Pancreas (tissue), 10 donors: ENCODE measurements around the gene CHRDL2. TPM values are rescaled to one million over a fixed set of nuclear protein-coding genes. Genes with fewer than 3 reads are reported as not detected.

Source experiments
- ATAC-seq, 4 donors: fragments of 200-7000 bp; cut with Tn5 transposase; one replicate each; pipeline versions ENCODE4 v1.8.0 to v1.9.1; 2020; ENCODE audit warnings: mild to moderate bottlenecking in 4 of 4, moderate library complexity in 4 of 4
- DNase-seq, 6 donors: peaks; one replicate each; pipeline ENCODE4 v3.0.0-alpha.2; 2020
- FAIRE-seq: peaks from 2 replicates; lab custom pipeline; 2012; peaks lifted over from hg19 to GRCh38; lab: Jason Lieb, UNC
- H3K27ac ChIP-seq, 4 donors: fragments of 200-600 bp; sonication (generic); 1 replicate in 3 of 4; 2 replicates in 1 of 4; pipeline versions ENCODE4 v1.5.0 to v1.8.0; 2020
- H3K27me3 ChIP-seq, 4 donors: fragments of 200-600 bp; one replicate each; pipeline ENCODE4 v1.8.0; 2021
- H3K36me3 ChIP-seq, 3 donors: fragments of 200-600 bp; sonication (generic) in 1 of 3; one replicate each; pipeline versions ENCODE4 v1.5.0 to v1.8.0; 2020 to 2021
- H3K4me1 ChIP-seq, 3 donors: fragments of 200-600 bp; one replicate each; pipeline ENCODE4 v1.8.0; 2021
- H3K4me3 ChIP-seq, 4 donors: fragments of 200-600 bp; sonication (generic) in 2 of 4; one replicate each; pipeline versions ENCODE4 v1.5.0 to v1.8.0; 2020 to 2021
- H3K9me3 ChIP-seq, 4 donors: fragments of 200-600 bp; one replicate each; pipeline ENCODE4 v1.8.0; 2021
- WGBS, 2 donors: extraction: QIAGEN DNeasy Blood & Tissue Kit; methylation state at CpG; one replicate each; pipeline ENCODE4 v1.1.7; 2013; 5-methylcytosine and 5-hydroxymethylcytosine counted together
- intact Hi-C, 3 donors: fragments of 100-400 bp; cut with DNase I; formaldehyde crosslinking; loops; one replicate each; pipeline versions ENCODE4 v1.11.1 to v1.14.2; 2022
- polyA plus RNA-seq, 2 donors: library from polyadenylated mRNA; stranded (reverse); fragments of 200-250 nt; gene quantifications; one replicate each; pipeline ENCODE4 v1.2.3, GENCODE V29; 2013
- total RNA-seq, 6 donors: library from RNA; stranded (reverse); fragmentation: NEBNext Ultra II Directional in 4 of 6; extraction: Animal tissue kit (Norgen Biotek cat#: 25700) in 4 of 6; gene quantifications; one replicate each; pipeline versions ENCODE4 v1.2.1 to v1.2.4, GENCODE V29; 2021 to 2023
- TF ChIP-seq, protein P1 (sequence below), 4 donors: fragments of 200-600 bp; sonication (generic) in 3 of 4; IDR thresholded peaks; one replicate each; pipeline versions ENCODE4 v1.5.0 to v1.8.0; 2021; ENCODE audit warnings: antibody characterized with exemption in 4 of 4
- donor health status: healthy with polysubstance abuse.
- donor health status: DM: no; HTN: no; CAD: no; lungs with moderate emphysema.
- donor health status: DM: no; HTN: no; CAD: no.
- donor health status: control.
- donor health status: control.
- donor health status: Bipolar disorder and iron deficiency.
- donor health status: DM: yes; HTN: yes; CAD: no.
- donor health status: DM: no; HTN: no; CAD: no.
- donor health status: DM: no; HTN: no; CAD: no.
- donor health status: DM: yes; HTN: yes; CAD: no.

The CHRDL2 gene
- total and polyA plus RNA-seq, 8 donors, result 0.72 to 6.9 (median 2.0) TPM; not detected in 1

DNA sequence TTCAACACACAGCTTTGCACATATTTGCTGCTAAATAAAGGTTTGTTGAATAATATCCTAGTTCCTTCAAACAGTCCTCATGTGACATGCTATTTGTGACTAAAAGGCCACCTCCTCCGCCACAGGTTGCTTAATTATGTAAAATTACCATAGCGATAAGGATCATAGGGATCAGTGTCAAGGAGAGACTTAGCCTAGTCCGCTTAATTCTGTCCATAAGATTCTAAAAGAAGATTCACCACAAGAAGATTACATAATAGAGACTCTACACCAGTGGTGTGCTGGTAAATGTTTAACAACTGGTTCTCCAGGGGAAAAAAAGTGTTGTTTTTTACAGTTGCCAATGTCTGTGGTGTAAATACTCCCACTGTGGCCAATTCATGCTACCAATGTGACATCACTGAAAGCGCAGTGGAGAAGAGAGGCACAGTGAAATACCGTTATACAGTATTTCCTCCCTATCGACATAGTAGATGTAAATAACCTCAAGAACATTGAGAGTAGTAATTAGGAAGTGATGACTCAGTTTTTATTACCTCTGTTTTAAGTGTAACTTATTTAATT, 4.2 kb upstream of the CHRDL2 start:
- ATAC-seq (no peak), DNase-seq (no peak), FAIRE-seq (no peak)
- Histone ChIP-seq H3K4me1 (no peaks in the 10 kb centered on the region), H3K27me3 (peaks cover 0 to 7% (median 4%) of the 10 kb centered on the region in 4 donors), H3K4me3 (no peak overlapping the region), H3K9me3 (no peaks in the 10 kb centered on the region), H3K36me3 (no peaks in the 10 kb centered on the region), H3K27ac (no peak overlapping the region)
- intact Hi-C loops, result loop anchor here in 1 of 3 donors (10.0 kb wide), 1 partner anchor 101 kb away; no protein-coding TSS in a partner anchor
- 94 to 96% methylated on average over 6 of the region's 6 CpGs for WGBS, 2 donors
- TF ChIP-seq, protein P1, sequence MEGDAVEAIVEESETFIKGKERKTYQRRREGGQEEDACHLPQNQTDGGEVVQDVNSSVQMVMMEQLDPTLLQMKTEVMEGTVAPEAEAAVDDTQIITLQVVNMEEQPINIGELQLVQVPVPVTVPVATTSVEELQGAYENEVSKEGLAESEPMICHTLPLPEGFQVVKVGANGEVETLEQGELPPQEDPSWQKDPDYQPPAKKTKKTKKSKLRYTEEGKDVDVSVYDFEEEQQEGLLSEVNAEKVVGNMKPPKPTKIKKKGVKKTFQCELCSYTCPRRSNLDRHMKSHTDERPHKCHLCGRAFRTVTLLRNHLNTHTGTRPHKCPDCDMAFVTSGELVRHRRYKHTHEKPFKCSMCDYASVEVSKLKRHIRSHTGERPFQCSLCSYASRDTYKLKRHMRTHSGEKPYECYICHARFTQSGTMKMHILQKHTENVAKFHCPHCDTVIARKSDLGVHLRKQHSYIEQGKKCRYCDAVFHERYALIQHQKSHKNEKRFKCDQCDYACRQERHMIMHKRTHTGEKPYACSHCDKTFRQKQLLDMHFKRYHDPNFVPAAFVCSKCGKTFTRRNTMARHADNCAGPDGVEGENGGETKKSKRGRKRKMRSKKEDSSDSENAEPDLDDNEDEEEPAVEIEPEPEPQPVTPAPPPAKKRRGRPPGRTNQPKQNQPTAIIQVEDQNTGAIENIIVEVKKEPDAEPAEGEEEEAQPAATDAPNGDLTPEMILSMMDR (IDR thresholded peaks at IDR 0.05), result no peak

DNA sequence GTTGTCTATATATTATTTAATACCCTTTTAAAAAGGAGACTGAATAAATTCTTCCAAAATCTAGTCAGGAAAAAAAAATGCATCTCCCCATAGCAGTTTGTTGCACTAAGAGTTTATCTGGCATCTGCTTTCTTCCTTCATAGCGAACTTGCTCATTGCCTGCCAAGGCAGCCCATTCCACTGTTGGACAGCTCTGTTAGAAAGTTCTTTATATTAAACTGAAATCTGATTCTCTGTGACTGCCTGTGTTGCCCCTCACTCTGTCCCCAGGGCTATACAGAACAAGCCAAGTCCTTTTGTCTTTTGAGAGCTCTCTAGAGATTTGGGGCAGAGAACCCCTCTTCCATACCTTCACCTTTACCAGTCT, 3.3 kb upstream of the CHRDL2 start:
- no peak for ATAC-seq
- peaks cover 0 to 7% (median 4%) of the 10 kb centered on the region in 4 donors for H3K27me3 ChIP-seq
- DNase-seq, result no peak
- 69 to 79% methylated on average over 1 of the region's 1 CpG for WGBS, 2 donors
- no peaks in the 10 kb centered on the region for H3K4me1 ChIP-seq
- TF ChIP-seq, protein P1 (IDR thresholded peaks at IDR 0.05), result no peak
- no peak for FAIRE-seq
- no peaks in the 10 kb centered on the region for H3K36me3 ChIP-seq
- intact Hi-C loops, result loop anchor here in 1 of 3 donors (10.0 kb wide), 1 partner anchor 100 kb away; no protein-coding TSS in a partner anchor
- no peaks in the 10 kb centered on the region for H3K9me3 ChIP-seq
- H3K27ac ChIP-seq, result no peak overlapping the region
- no peak overlapping the region for H3K4me3 ChIP-seq

DNA sequence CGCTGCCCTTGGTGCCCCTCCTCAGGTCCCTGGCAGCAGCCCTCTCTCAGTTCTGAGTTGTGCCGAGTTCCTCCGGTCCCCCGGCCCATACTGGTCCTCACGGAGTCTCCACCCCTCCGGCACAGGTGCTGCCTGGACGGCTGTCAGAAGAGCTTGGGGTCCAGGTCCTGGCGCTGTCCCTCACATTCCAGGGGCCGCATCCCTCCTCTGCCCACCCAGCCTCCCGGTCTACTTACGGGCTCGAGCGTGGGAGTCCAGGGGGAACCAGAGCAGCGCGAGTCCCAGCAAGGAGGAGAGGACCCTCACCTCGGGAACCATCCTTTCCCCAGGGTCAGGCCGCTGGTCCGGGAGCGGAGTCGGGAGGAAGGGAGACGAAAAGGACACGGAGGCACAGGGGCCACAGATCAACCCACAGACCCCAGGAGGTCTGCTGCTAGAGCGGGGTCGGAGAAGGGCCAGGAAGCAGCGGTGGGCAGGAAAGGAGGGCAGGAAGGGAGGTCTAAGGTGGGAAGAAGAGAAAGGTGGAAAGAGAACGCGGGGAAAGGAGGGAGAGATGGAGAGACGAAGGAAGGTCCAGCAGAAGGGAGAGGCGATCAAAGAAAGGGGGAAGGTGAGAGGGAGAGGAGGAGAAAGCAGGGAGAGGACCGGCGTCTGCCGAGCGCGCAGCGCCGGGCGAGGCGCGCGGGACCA, 510 bp downstream of the CHRDL2 start:
- Histone ChIP-seq H3K27me3 (peaks cover 0 to 7% (median 4%) of the 10 kb centered on the region in 4 donors), H3K9me3 (no peaks in the 10 kb centered on the region), H3K4me1 (no peaks in the 10 kb centered on the region), H3K27ac (no peak overlapping the region), H3K36me3 (no peaks in the 10 kb centered on the region), H3K4me3 (peak overlapping the region in 2 of 4 donors; percentile 10 to 18)
- intact Hi-C loops, result loop anchor here in 1 of 3 donors (10.0 kb wide), 1 partner anchor 96 kb away; no protein-coding TSS in a partner anchor
- no peak for ATAC-seq
- FAIRE-seq, result no peak
- DNase-seq, result peak in 1 of 6 donors; percentile 60
- TF ChIP-seq, protein P1 (IDR thresholded peaks at IDR 0.05), result no peak
- 8% methylated on average over 39 to 40 of the region's 40 CpGs for WGBS, 2 donors

DNA sequence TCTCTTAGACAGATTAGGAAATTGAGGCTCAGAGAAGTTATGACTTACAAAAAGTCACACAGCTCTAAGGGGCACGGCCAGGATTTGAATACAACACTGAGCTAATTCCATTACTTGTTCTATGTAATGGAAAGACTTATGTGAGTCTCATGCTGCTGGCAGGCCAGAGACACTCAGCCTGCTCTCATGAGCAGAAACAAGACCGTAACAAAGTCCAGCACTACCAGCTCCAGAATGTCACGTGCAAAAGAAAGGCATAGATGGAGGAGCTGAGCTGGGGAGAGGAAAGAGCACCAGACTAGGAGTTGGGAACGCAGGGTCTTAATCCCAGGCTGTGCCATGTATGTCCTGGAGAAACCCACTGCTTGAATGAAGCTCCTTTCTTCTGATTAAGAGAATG, 1.8 kb downstream of the CHRDL2 start:
- no peak for DNase-seq
- intact Hi-C loops, result loop anchor here in 1 of 3 donors (5.0 to 10.0 kb wide), 2 partner anchors 95 to 117 kb away; no protein-coding TSS in a partner anchor
- FAIRE-seq, result no peak

More for the DNA sequence above, 1.8 kb downstream of the CHRDL2 start:
- Histone ChIP-seq H3K36me3 (no peaks in the 10 kb centered on the region), H3K4me3 (no peak overlapping the region), H3K9me3 (no peaks in the 10 kb centered on the region), H3K27me3 (peaks cover 0 to 7% (median 4%) of the 10 kb centered on the region in 4 donors), H3K27ac (no peak overlapping the region), H3K4me1 (no peaks in the 10 kb centered on the region)
- ATAC-seq, result no peak
- TF ChIP-seq, protein P1 (IDR thresholded peaks at IDR 0.05), result no peak
- 79 to 87% methylated on average over 4 of the region's 4 CpGs for WGBS, 2 donors
